ENCODE results near the gene MDK. TPM values are rescaled to one million over a fixed set of nuclear protein-coding genes. Genes with fewer than 3 reads are reported as not detected.

MDK gene
- total and polyA plus RNA-seq, 7 donors = 1.2 to 6.3 (median 1.8) TPM

GRCh38 chr11:46414879-46415278 is 33.4 kb downstream of the MDK start:
- Histone ChIP-seq H3K27me3 (ENCODE audit: insufficient read depth in 3 of 3, low read length in 2 of 3) (no peaks in the 10 kb centered on the region), H3K36me3 (ENCODE audit: insufficient read depth in 1 of 2, low read depth in 1 of 2) (peaks cover 0 to 74% of the 10 kb centered on the region in 2 donors), H3K27ac (no peak overlapping the region), H3K4me1 (no peaks in the 10 kb centered on the region), H3K4me3 (no peak overlapping the region), H3K9me3 (no peaks in the 10 kb centered on the region)
- ATAC-seq (no peak), DNase-seq (no peak)
- 48 to 50% (median 48%) methylated on average over 3 of the region's 3 CpGs for WGBS, 3 donors
- no peak for TF ChIP-seq CTCF (IDR thresholded peaks at IDR 0.05)
- intact Hi-C loops (cut with DNase I) = no loop called here

GRCh38 chr11:46417711-46418110 is 36.2 kb downstream of the MDK start:
- Histone ChIP-seq H3K4me1 (no peaks in the 10 kb centered on the region), H3K36me3 (ENCODE audit: insufficient read depth in 1 of 2, low read depth in 1 of 2) (peaks cover 0 to 71% of the 10 kb centered on the region in 2 donors), H3K4me3 (no peak overlapping the region), H3K27ac (no peak overlapping the region), H3K27me3 (ENCODE audit: insufficient read depth in 3 of 3, low read length in 2 of 3) (no peaks in the 10 kb centered on the region), H3K9me3 (no peaks in the 10 kb centered on the region)
- intact Hi-C loops (cut with DNase I) = no loop called here
- ATAC-seq = no peak
- no peak for TF ChIP-seq CTCF (IDR thresholded peaks at IDR 0.05)
- no peak for DNase-seq
- 77 to 83% (median 81%) methylated on average over 7 of the region's 7 CpGs for WGBS, 3 donors

GRCh38 chr11:46418751-46419150 is 37.3 kb downstream of the MDK start:
- TF ChIP-seq CTCF (IDR thresholded peaks at IDR 0.05) = no peak
- Histone ChIP-seq H3K27ac (no peak overlapping the region), H3K27me3 (ENCODE audit: insufficient read depth in 3 of 3, low read length in 2 of 3) (no peaks in the 10 kb centered on the region), H3K36me3 (ENCODE audit: insufficient read depth in 1 of 2, low read depth in 1 of 2) (peaks cover 0 to 63% of the 10 kb centered on the region in 2 donors), H3K4me3 (no peak overlapping the region), H3K4me1 (no peaks in the 10 kb centered on the region), H3K9me3 (no peaks in the 10 kb centered on the region)
- DNase-seq (no peak), ATAC-seq (no peak)
- 89% methylated on average over 5 of the region's 5 CpGs for WGBS, 3 donors
- intact Hi-C loops (cut with DNase I) = no loop called here

GRCh38 chr11:46420513-46420912 is 39.0 kb downstream of the MDK start:
- intact Hi-C loops (cut with DNase I) = no loop called here
- Histone ChIP-seq H3K27ac (no peak overlapping the region), H3K36me3 (ENCODE audit: insufficient read depth in 1 of 2, low read depth in 1 of 2) (peaks cover 0 to 45% of the 10 kb centered on the region in 2 donors), H3K27me3 (ENCODE audit: insufficient read depth in 3 of 3, low read length in 2 of 3) (no peaks in the 10 kb centered on the region), H3K9me3 (no peaks in the 10 kb centered on the region), H3K4me3 (no peak overlapping the region), H3K4me1 (no peaks in the 10 kb centered on the region)
- no peak for TF ChIP-seq CTCF (IDR thresholded peaks at IDR 0.05)
- ATAC-seq (no peak), DNase-seq (no peak)
- 97 to 100% (median 97%) methylated on average over 1 of the region's 1 CpG for WGBS, 3 donors

GRCh38 chr11:46421257-46421880 is 39.9 kb downstream of the MDK start:
- Histone ChIP-seq H3K27ac (no peak overlapping the region), H3K4me3 (no peak overlapping the region), H3K27me3 (ENCODE audit: insufficient read depth in 3 of 3, low read length in 2 of 3) (no peaks in the 10 kb centered on the region), H3K36me3 (ENCODE audit: insufficient read depth in 1 of 2, low read depth in 1 of 2) (peaks cover 0 to 41% of the 10 kb centered on the region in 2 donors), H3K4me1 (no peaks in the 10 kb centered on the region), H3K9me3 (no peaks in the 10 kb centered on the region)
- WGBS, 3 donors = 78 to 88% (median 83%) methylated on average over 8 of the region's 8 CpGs
- intact Hi-C loops (cut with DNase I) = no loop called here
- DNase-seq (no peak), ATAC-seq (no peak)
- TF ChIP-seq CTCF (IDR thresholded peaks at IDR 0.05) = no peak
